Uterus (tissue), 4 donors: Measurements from ENCODE around the gene ZFP69. TPM values are rescaled to one million over a fixed set of nuclear protein-coding genes. Genes with fewer than 3 reads are reported as not detected.
A peak's percentile ranks its signal among the peaks of the same experiment; 100 is the strongest.

Source experiments
- DNase-seq, 2 donors: peaks; one replicate each; pipeline ENCODE4 v3.0.0-alpha.2; 2019 to 2020
- H3K27ac ChIP-seq, 2 donors: fragments of 200-600 bp; sonication (generic); 1 replicate in 1 of 2; 2 replicates in 1 of 2; pipeline ENCODE4 v1.5.1; 2016 to 2018
- H3K27me3 ChIP-seq, 2 donors: fragments of 200-600 bp; sonication (generic); one replicate each; pipeline ENCODE4 v1.5.1; 2018 to 2019; ENCODE audit warnings: control low read depth in 1 of 2
- H3K36me3 ChIP-seq, 2 donors: fragments of 200-600 bp; sonication (generic); one replicate each; pipeline ENCODE4 v1.5.1; 2019; ENCODE audit warnings: control low read depth in 1 of 2
- H3K4me1 ChIP-seq, 2 donors: fragments of 200-600 bp; sonication (generic); one replicate each; pipeline ENCODE4 v1.5.1; 2018 to 2019; ENCODE audit warnings: control low read depth in 1 of 2
- H3K4me3 ChIP-seq, 2 donors: fragments of 200-600 bp; sonication (generic); 1 replicate in 1 of 2; 2 replicates in 1 of 2; pipeline ENCODE4 v1.5.1; 2018 to 2019; ENCODE audit warnings: mild to moderate bottlenecking in 1 of 2
- H3K9me3 ChIP-seq, 2 donors: fragments of 200-600 bp; sonication (generic); one replicate each; pipeline ENCODE4 v1.5.1; 2019; ENCODE audit warnings: control low read depth in 1 of 2
- POLR2A ChIP-seq, 2 donors: fragments of 450-650 bp; IDR thresholded peaks; one replicate each; pipeline ENCODE4 v1.6.1; 2016; ENCODE audit warnings: antibody characterized with exemption in 2 of 2, mild to moderate bottlenecking in 1 of 2, moderate library complexity in 1 of 2
- intact Hi-C: fragments of 100-400 bp; cut with DNase I; formaldehyde crosslinking; loops from one replicate; pipeline ENCODE4 v1.15.1; 2023; ENCODE audit warnings: low total_unique reads
- total RNA-seq, 4 donors: library from RNA; depleted of rRNA in 3 of 4; stranded (reverse); fragments of >200 nt in 3 of 4; gene quantifications; one replicate each; pipeline versions ENCODE4 v1.1.0 to v1.2.4, GENCODE V29; 2014 to 2023
- TF ChIP-seq, protein P1 (sequence below), 4 experiments: fragments of 200-600 bp in 2 of 4; fragments of 450-650 bp in 2 of 4; sonication (generic) in 2 of 4; IDR thresholded peaks; one replicate each; pipeline ENCODE4 v1.5.1; 2016 to 2019; ENCODE audit warnings: antibody characterized with exemption in 4 of 4, mild to moderate bottlenecking in 2 of 4, moderate library complexity in 1 of 4
- donor health status: DM: yes; HTN: yes; CAD: no.

ZFP69 gene
- total RNA-seq, 4 donors from 2014 or later: 0.26 to 9.0 (median 6.2) TPM; not detected in 1

DNA sequence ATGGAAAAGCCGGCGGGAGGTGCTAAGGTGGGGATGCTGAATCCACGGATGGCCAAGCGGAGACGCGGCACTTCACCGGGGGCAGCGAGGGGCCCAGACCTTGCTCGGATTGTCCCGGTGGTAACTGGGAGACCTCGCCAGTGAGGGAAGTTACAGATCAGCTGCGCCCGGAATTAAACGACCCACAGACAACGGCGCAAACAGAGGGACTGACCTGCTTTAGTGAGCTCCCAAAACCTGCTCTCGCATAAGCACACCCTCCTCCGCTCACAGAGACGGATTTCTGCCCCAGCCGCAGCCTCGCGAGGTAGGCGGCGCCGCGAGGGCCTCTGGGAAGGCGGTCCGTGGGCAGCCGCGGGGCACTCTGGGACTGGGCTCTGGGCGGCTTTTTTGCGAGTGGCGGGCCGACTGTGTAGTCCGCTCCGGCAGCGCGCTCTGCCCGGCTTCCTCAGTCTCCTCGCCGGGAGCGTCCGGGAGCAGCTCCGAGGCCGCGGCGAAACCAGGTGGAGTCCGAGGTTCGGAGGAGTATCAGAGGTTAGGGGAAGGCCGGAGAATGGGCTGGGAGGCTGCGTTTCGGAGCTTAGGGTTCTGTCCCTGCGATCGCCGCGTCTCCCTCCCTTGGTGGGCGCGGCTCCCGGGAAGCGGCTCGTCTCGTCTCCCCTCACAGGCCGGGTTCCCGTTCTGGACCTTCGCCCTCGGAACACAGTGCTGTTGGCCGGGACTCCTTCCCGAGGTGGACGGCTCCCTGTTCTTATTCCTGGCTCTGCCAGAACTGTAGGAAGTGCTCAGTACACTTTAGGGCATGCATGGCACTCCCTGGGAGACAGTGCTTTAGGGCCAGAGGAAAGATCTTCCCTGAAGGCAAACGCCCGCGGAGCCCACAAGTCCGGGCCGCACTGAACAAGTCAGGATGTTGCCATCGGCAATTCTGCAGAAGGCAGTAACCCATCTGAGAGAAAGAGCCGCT is 31.6 kb downstream of the ZFP69 start, which contains the start of gene EXO5:
TSS of gene EXO5 (plus strand) at position 393 of the 967 bp plus-strand sequence. CDS start 5,778 bp downstream, outside the sequence.
- intact Hi-C loops: no loop called here
- H3K36me3 ChIP-seq: no peaks in the 10 kb centered on the region
- peak within 1 kb of the TSS; percentile 53 to 74 for H3K4me3 ChIP-seq
- DNase-seq: peak; percentile 62 to 73
- no peaks in the 10 kb centered on the region for H3K4me1 ChIP-seq
- H3K27me3 ChIP-seq: no peaks in the 10 kb centered on the region
- peak within 1 kb of the TSS; percentile 72 to 75 for H3K27ac ChIP-seq
- peak; percentile 26 to 36 for TF ChIP-seq POLR2A (IDR thresholded peaks at IDR 0.05)
- TF ChIP-seq, protein P1, sequence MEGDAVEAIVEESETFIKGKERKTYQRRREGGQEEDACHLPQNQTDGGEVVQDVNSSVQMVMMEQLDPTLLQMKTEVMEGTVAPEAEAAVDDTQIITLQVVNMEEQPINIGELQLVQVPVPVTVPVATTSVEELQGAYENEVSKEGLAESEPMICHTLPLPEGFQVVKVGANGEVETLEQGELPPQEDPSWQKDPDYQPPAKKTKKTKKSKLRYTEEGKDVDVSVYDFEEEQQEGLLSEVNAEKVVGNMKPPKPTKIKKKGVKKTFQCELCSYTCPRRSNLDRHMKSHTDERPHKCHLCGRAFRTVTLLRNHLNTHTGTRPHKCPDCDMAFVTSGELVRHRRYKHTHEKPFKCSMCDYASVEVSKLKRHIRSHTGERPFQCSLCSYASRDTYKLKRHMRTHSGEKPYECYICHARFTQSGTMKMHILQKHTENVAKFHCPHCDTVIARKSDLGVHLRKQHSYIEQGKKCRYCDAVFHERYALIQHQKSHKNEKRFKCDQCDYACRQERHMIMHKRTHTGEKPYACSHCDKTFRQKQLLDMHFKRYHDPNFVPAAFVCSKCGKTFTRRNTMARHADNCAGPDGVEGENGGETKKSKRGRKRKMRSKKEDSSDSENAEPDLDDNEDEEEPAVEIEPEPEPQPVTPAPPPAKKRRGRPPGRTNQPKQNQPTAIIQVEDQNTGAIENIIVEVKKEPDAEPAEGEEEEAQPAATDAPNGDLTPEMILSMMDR (IDR thresholded peaks at IDR 0.05): no peak
- peaks cover 0 to under 1% of the 10 kb centered on the region in 2 donors for H3K9me3 ChIP-seq

DNA sequence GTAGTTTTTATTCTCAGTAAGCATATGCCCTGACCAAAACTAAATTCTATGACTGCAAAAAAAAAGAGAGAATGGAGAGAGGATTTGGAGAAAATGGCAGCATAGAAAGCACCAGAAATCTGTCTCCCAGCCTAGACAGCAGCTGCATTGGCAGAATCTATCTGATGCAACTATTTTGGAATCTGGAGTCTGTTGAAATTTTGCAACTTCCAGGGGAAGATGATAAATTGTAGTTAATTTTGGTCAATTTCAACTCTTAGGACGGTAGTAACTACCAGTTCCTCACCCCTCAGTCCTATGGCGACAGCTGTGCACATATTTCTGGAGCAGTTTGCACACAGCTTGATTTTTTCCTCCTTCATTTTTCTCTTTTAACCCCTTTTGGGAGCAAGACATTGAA is 42.4 kb downstream of the ZFP69 start:
- Histone ChIP-seq H3K4me3 (no peak overlapping the region), H3K4me1 (no peaks in the 10 kb centered on the region), H3K27me3 (no peaks in the 10 kb centered on the region), H3K36me3 (no peaks in the 10 kb centered on the region), H3K9me3 (peaks cover 0 to 9% of the 10 kb centered on the region in 2 donors), H3K27ac (no peak overlapping the region)
- TF ChIP-seq, protein P1 (IDR thresholded peaks at IDR 0.05): no peak
- no peak for TF ChIP-seq POLR2A (IDR thresholded peaks at IDR 0.05)
- DNase-seq: no peak
- intact Hi-C loops: no loop called here

DNA sequence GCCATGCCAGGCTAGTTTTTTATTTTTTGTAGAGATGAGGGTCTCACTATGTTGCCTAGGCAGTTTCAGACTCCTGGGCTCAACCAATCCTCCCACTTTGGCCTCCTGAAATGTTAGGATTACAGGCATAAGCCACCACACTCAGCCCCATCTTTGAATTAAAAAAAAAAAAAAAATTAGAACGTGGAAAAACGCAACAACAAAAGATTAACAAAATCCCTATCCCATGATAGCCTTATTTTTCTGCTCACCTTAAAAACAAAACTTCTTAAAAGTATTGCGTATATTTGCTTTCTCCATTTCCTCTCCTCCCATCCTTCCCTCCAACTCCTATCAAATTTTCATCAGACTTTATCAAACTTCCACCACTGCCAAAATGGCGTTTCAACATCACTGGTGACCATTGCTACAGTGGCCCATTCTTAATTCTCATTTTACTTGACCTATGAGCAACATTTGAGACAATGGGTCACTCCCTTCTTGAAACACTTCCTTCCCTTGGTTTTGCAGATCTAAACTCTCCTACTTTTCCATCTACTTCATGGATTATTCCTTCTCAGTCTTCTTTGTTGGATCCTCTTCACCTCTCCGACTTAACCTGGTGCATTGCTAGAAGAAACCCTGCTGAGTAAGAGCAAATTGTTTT is 53.8 kb downstream of the ZFP69 start:
- Histone ChIP-seq H3K4me1 (peaks cover 0 to 6% of the 10 kb centered on the region in 2 donors), H3K27me3 (no peaks in the 10 kb centered on the region), H3K27ac (peak overlapping the region; percentile 76 to 85), H3K4me3 (peak overlapping the region; percentile 47 to 72), H3K9me3 (no peaks in the 10 kb centered on the region), H3K36me3 (no peaks in the 10 kb centered on the region)
- no peak for DNase-seq
- intact Hi-C loops: no loop called here
- TF ChIP-seq, protein P1 (IDR thresholded peaks at IDR 0.05): no peak
- no peak for TF ChIP-seq POLR2A (IDR thresholded peaks at IDR 0.05)

DNA sequence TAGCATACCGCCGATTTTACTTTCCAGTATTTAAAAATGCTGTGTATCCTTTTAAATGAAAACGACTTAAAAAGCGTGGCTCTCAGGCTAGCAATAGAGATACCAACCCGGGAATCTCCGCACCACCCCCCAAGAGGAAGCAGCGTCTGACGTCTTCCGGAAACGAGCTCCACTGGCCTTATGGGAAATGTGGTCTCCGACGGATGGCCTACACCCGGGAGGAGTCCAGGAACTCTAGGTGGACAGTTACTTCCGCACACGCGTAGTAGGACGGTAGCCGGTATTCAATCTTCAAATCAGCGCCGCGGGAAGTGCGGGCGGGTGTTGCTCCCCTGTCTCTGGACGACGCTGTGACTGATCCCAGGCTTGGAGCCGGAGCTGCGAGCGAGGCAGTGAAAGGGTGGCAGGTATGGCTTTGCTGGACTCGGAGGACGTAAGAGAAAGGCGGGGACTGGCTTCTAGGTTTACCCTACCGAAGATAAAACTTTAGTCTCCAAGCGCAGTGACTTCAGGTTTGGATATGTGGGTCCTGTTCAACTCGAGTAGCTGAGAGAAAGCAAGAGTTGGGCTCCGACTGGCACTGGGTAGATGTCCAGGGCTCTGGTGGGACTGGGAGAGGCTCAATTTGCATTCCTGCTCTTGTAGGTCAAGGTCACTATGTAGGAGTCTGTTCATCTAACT is 54.4 kb downstream of the ZFP69 start, which contains the start of gene ZNF684:
TSS of gene ZNF684 (plus strand) at position 257 of the 681 bp plus-strand sequence. CDS start 1,530 bp downstream, outside the sequence.
- Histone ChIP-seq H3K4me3 (peak within 1 kb of the TSS; percentile 47 to 72), H3K27me3 (no peaks in the 10 kb centered on the region), H3K4me1 (peaks cover 0 to 6% of the 10 kb centered on the region in 2 donors), H3K27ac (peak within 1 kb of the TSS; percentile 76 to 85), H3K9me3 (no peaks in the 10 kb centered on the region), H3K36me3 (no peaks in the 10 kb centered on the region)
- TF ChIP-seq POLR2A (IDR thresholded peaks at IDR 0.05): peak; percentile 17 to 38
- TF ChIP-seq, protein P1 (IDR thresholded peaks at IDR 0.05): no peak
- peak; percentile 83 to 86 for DNase-seq
- intact Hi-C loops: no loop called here
